ENCODE measurements around the gene HOXB5.

HOXB5 gene

GRCh38 chr17:48615963-48616716 is 22.6 kb upstream of the HOXB5 start:
- DNase-seq: no peak

GRCh38 chr17:48615047-48615962 is 21.7 kb upstream of the HOXB5 start, which contains the start of gene HOXB8:
Gene HOXB8 (minus strand): TSS chr17:48615292. CDS start chr17:48614704, 588 bp downstream.
- DNase-seq: no peak

DNA sequence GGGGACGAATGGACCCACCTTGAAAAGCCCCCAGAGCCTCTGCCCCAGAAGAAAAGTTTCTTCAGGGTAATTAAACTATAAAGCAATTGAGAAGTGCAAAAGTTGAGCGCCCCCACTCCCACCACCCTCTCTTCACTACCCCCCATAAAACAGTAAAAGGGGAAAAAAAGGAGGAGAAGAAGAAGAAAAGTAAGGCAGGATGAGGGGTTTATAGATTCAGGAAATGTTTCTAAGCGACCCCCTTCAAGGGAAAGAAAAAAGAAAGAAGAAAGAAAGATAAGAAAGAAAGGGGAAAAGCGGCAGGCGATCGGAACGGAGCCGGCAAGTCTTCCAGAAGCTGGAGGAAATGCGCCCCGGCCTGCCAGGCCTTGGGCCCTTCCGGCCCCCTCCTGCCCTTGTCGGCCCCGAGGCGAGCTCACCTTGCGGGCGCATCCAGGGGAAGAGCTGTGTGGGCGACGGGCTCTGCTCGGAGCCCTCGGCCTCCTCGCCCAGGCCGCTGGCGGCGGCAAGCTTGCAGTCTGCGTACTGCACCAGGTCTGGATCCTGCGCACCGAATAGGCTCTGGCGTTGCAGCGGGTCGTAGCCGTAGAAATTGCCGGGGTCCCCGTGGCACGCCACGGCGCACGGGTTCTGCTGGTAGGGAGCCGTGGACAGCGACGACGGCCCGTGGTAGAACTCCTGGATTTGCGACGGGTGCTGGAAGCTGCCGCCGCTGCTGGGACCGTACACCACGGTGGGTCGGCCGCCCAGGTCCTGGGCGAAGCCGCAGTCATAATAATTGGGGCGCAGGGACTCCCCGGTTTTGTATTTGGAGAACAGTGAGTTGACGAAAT is 20.5 kb upstream of the HOXB5 start:
- no peak for DNase-seq

DNA sequence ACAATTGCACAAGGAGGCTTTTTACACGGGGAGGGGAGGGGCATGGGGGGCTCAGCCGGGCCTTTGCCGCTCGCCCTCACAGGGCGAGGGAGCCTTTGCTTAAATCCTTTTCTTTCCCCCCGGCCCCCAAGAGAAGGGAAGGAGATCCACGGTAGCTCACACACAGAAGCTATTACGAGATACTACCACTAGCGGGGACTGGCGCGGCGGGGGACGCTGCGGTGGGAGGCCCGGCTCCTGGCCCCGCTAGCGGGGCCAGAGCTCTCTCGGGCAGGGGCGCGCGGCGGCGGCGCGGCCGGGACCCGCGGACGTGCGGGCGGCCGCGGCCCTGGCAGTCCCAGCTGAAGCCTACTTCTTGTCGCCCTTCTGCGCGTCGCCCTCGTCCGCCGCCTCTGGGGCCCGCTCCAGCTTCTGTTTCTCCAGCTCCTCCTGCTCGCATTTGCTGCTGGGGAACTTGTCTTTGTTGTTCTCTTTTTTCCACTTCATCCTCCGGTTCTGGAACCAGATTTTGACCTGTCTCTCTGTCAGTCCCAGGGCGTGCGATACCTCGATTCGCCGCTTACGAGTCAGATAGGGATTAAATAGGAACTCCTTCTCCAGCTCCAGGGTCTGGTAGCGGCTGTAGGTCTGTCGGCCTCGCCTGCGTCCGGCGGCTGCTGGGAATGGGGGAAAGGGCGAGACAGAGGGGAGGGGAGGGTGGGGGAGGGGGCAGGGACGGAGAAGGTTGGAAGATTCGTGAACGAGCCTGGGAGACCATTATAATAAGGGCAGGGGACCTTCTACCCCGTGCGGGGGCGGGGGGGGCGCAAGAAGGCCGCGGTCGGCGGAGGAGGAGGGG is 19.5 kb upstream of the HOXB5 start:
- peak; percentile 49 for DNase-seq

GRCh38 chr17:48612456-48612853 is 18.9 kb upstream of the HOXB5 start:
- DNase-seq: no peak

- no peak for DNase-seq
Observed at GRCh38 chr17:48611681-48612455, 18.3 kb upstream of the HOXB5 start.

GRCh38 chr17:48611213-48611612 is 17.6 kb upstream of the HOXB5 start:
- DNase-seq: no peak

DNA sequence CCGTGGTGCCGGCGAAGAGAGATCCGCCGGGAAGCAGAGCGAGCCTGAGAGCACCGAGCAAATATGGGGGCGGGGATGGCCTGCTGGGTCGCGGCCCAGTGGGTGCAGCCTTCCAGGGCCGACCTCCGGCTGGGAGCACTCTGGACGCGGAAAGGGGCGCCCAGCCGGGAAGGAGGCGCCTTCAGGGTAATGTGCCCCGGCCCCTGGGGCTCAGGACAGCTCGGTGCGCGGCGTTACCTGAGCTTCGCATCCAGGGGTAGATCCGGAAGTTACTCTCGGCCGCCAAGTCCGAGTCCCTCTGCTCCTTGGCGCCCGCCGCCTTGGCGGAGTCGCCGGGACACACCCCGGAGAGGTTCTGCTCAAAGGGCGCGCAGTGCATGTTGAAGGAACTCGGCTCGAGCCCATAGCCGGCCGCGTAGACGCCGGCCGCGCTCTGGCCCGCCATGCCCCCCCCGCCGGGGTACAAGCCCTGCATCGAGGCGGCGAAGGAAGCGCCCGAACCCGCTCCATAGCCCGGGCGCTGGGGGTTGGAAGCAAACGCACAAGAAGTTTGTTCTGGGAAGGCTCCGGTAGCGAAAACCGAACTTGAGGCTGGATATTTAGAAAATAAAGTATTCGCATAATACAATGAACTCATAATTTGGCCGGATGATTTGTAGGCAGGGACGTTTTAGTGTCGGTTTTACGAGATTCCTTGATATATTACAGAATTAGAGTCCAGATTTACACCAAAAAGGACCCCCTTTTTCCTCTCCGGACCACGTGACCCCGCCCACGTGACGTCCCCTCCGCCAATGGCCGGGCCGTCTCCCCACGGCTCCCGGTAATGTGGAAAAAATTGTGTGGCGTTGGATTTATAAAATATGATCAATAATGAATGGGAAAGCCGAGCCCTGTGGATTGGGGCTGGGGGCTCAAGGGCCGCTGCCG is 17.0 kb upstream of the HOXB5 start, which contains the start of gene HOXB7:
HOXB7 (minus strand) TSS at position 736 of the 930 bp plus-strand sequence; CDS start at position 637, 99 bp downstream.
- no peak for DNase-seq

DNA sequence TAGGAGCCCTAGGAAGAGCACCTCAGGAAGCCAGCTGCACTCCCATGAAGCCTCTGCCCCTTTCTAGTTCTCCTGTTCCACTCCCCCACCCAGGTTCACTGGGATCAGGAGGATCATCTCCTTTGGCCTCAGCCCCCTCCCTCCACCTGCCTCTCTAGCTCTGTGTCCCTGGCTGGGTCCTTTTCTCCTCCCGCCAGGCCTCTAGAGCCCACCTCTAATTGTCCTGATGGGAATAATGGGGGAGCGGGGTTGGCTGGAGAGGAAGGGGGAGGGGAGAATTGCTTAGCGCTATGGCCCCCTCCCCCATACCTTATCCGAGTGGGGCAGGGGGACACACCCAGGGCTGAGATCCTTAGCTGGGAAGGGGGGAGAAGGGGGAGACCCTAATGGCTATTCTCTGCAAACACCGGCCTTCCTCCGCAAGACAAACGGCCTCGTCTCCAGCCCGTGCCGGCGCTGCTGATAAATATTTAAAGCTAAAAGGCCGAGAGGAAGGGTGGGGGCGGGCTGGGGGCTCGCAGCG is 16.2 kb upstream of the HOXB5 start:
- no peak for DNase-seq

- no peak for DNase-seq
Observed at GRCh38 chr17:48609033-48609432, 15.5 kb upstream of the HOXB5 start.

GRCh38 chr17:48608494-48608834 is 14.9 kb upstream of the HOXB5 start:
- DNase-seq: no peak

GRCh38 chr17:48606892-48607614 is 13.5 kb upstream of the HOXB5 start:
- no peak for DNase-seq

GRCh38 chr17:48605991-48606891 is 12.7 kb upstream of the HOXB5 start:
- no peak for DNase-seq

- no peak for DNase-seq
Observed at GRCh38 chr17:48605409-48605919, 11.9 kb upstream of the HOXB5 start.

DNA sequence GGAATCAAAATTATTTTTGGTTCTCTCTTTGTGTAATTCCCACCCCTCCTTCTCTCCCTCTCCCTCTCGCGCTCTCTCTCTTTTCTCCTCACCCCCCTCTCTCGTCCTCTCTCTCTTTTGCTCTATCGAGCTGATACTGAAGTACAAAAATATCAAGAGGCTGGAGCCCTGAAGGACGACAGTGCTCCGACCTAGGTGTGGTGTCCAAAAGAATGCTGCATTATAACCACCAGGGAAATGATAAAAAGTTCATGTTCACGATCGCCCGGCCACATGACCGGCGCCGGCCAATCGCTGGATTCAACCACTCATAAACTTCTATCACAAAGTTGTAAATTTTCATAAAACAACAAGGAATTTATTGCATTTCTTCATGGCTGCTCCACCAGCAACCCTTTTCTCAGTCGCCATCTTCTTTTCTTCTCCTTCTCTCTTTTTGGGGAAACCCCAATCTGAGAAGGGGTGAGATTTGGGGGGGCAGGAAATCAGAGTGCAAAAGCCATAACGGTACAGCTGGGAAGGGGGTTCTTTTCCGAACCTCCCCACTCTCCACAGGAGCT is 11.3 kb upstream of the HOXB5 start, which contains the start of gene HOXB6:
HOXB6 (minus strand) TSS at position 217 of the 560 bp plus-strand sequence. CDS start 6,836 bp downstream, outside the sequence.
- no peak for DNase-seq

GRCh38 chr17:48603959-48604769 is 10.6 kb upstream of the HOXB5 start:
- no peak for DNase-seq

Data from NCI-H526 treated with DMSO at 0.1 percent for 48 hours (cell line).